Measurements from ENCODE around the gene LY9.

- TF ChIP-seq POLR2A (IDR thresholded peaks at IDR 0.05) (no peak), CTCF (IDR thresholded peaks at IDR 0.05) (no peak), EP300 (IDR thresholded peaks at IDR 0.05) (no peak), POLR2AphosphoS5 (IDR thresholded peaks at IDR 0.05) (no peak)
Observed at GRCh38 chr1:160761046-160761445, 34.9 kb upstream of the LY9 start.

Data from upper lobe of left lung (tissue), 4 donors.